Prostate gland (tissue), 2 donors: Measurements from ENCODE around the gene JAKMIP1. TPM values are rescaled to one million over a fixed set of nuclear protein-coding genes. Genes with fewer than 3 reads are reported as not detected.

ENCODE experiments used
- DNase-seq: peaks from one replicate; pipeline ENCODE4 v3.0.0-alpha.2; 2019; ENCODE audit warnings: low spot score
- H3K27ac ChIP-seq, 2 donors: fragments of 200-600 bp; sonication (generic); 2 replicates each; pipeline ENCODE4 v1.5.1; 2017 to 2019
- H3K27me3 ChIP-seq: fragments of 200-600 bp; sonication (generic); replicated peaks from 2 replicates; pipeline ENCODE4 v1.5.1; 2019; ENCODE audit not compliant: insufficient read depth
- H3K36me3 ChIP-seq, 2 donors: fragments of 200-600 bp; sonication (generic); 1 replicate in 1 of 2; 2 replicates in 1 of 2; pipeline versions ENCODE4 v1.5.1 to v1.8.1; 2017 to 2019
- H3K4me1 ChIP-seq: fragments of 200-600 bp; sonication (generic); replicated peaks from 2 replicates; pipeline ENCODE4 v1.5.1; 2019
- H3K4me3 ChIP-seq, 2 donors: fragments of 200-600 bp; sonication (generic); 2 replicates each; pipeline ENCODE4 v1.5.1; 2017 to 2019
- H3K9me3 ChIP-seq: fragments of 200-600 bp; sonication (generic); 2 replicates; pipeline ENCODE4 v1.5.1; 2017
- POLR2A ChIP-seq: fragments of 450-650 bp; IDR thresholded peaks from one replicate; pipeline ENCODE4 v1.6.1; 2016; ENCODE audit warnings: antibody characterized with exemption, mild to moderate bottlenecking
- POLR2AphosphoS5 ChIP-seq: sonication (generic); formaldehyde crosslinking; IDR thresholded peaks from one replicate; pipeline ENCODE4 v1.6.1; 2017; ENCODE audit warnings: antibody characterized with exemption
- WGBS: methylation state at CpG from one replicate; pipeline ENCODE4 v1.1.5; 2018; 5-methylcytosine and 5-hydroxymethylcytosine counted together
- intact Hi-C: fragments of 100-400 bp; cut with DNase I; formaldehyde crosslinking; loops from one replicate; pipeline ENCODE4 v1.14.2; 2022
- total RNA-seq, 2 donors: library from RNA; depleted of rRNA; stranded (reverse); fragments of >200 nt; gene quantifications; one replicate each; pipeline ENCODE4 v1.1.0, GENCODE V29; 2016
- TF ChIP-seq, protein P1 (sequence below), 4 experiments: fragments of 200-600 bp in 2 of 4; fragments of 450-650 bp in 2 of 4; sonication (generic) in 2 of 4; IDR thresholded peaks; 1 replicate in 3 of 4; 2 replicates in 1 of 4; pipeline ENCODE4 v1.5.1; 2016 to 2019; ENCODE audit warnings: antibody characterized with exemption in 4 of 4, mild to moderate bottlenecking in 2 of 4, moderate library complexity in 2 of 4

JAKMIP1 gene
- total RNA-seq, 2 donors from 2014 or later, result 22.4 to 29.1 TPM

DNA sequence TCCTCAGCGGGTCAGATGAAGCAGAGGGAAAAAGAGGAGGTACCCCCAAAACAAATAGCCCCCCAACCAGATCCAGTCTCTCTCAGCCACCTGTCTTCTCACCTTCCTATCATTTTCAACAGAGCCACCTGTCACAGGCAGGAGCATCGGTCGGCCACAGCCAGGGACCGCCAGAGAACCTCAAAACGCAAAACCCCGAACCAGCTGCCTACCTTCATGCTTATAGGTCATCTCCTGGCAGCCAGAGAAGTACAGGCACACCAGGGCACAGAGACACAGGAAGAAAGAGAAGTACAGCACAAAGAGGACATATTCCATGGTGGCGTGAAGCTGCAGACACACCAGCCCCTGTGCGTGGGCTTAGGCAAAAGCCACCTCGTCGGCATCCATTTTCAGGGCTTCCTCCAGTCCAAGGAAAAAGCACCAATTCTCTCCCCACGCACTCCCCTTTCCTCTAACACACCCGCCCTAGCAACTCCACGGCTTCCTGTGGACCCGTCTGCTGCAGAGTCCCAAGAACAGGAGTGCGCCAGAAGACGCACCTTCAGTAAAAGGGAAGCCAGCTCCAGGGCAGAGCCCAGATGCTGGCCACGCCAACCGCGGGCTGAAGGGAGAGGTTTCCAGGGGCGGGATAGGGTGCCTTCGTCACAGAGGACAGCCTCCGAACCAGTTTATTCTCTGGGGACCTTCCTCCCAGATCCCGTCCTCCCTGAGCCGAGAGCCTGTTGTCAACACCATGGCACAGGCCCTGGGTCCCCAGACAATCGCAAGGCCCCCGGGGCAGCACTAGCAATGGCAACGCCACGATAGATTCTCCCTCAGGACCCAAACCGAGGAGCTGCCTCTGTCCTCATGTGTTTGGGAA is 130.3 kb downstream of the JAKMIP1 start:
- H3K4me1 ChIP-seq, result no peaks in the 10 kb centered on the region
- no peak overlapping the region for H3K27ac ChIP-seq
- H3K9me3 ChIP-seq, result no peaks in the 10 kb centered on the region
- H3K4me3 ChIP-seq, result no peak overlapping the region
- TF ChIP-seq, protein P1, sequence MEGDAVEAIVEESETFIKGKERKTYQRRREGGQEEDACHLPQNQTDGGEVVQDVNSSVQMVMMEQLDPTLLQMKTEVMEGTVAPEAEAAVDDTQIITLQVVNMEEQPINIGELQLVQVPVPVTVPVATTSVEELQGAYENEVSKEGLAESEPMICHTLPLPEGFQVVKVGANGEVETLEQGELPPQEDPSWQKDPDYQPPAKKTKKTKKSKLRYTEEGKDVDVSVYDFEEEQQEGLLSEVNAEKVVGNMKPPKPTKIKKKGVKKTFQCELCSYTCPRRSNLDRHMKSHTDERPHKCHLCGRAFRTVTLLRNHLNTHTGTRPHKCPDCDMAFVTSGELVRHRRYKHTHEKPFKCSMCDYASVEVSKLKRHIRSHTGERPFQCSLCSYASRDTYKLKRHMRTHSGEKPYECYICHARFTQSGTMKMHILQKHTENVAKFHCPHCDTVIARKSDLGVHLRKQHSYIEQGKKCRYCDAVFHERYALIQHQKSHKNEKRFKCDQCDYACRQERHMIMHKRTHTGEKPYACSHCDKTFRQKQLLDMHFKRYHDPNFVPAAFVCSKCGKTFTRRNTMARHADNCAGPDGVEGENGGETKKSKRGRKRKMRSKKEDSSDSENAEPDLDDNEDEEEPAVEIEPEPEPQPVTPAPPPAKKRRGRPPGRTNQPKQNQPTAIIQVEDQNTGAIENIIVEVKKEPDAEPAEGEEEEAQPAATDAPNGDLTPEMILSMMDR (IDR thresholded peaks at IDR 0.05), result no peak
- no peak for TF ChIP-seq POLR2AphosphoS5
- no peak for TF ChIP-seq POLR2A
- H3K36me3 ChIP-seq, result no peaks in the 10 kb centered on the region
- intact Hi-C loops, result no loop called here
- WGBS, result 76% methylated on average over 29 of the region's 29 CpGs
- no peaks in the 10 kb centered on the region for H3K27me3 ChIP-seq
- DNase-seq, result no peak

DNA sequence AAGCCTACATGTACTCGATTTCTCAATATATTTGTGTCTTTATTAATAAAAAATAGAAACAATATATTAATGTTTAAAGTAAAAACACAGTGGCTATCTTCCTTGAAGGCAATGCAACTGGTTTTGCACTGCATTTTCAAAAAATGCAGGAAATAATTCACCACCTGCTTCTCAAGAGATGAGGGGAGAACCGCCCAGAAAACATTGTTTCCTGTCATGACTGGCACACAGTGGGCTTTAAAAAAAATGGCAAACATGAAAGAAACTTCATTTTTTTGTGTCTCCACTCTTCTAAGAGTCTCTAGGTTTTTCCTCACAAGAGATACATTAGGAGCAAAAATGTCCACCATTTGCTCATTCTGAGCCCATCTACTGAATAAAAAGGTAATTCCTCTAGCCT is 131.4 kb downstream of the JAKMIP1 start:
- H3K4me3 ChIP-seq, result no peak overlapping the region
- no peaks in the 10 kb centered on the region for H3K4me1 ChIP-seq
- intact Hi-C loops, result no loop called here
- DNase-seq, result no peak
- TF ChIP-seq, protein P1 (IDR thresholded peaks at IDR 0.05), result no peak
- TF ChIP-seq POLR2AphosphoS5 (no peak), POLR2A (no peak)
- no peak overlapping the region for H3K27ac ChIP-seq
- H3K9me3 ChIP-seq, result no peaks in the 10 kb centered on the region
- 86% methylated on average over 2 of the region's 2 CpGs for WGBS
- H3K36me3 ChIP-seq, result no peaks in the 10 kb centered on the region
- H3K27me3 ChIP-seq, result no peaks in the 10 kb centered on the region

DNA sequence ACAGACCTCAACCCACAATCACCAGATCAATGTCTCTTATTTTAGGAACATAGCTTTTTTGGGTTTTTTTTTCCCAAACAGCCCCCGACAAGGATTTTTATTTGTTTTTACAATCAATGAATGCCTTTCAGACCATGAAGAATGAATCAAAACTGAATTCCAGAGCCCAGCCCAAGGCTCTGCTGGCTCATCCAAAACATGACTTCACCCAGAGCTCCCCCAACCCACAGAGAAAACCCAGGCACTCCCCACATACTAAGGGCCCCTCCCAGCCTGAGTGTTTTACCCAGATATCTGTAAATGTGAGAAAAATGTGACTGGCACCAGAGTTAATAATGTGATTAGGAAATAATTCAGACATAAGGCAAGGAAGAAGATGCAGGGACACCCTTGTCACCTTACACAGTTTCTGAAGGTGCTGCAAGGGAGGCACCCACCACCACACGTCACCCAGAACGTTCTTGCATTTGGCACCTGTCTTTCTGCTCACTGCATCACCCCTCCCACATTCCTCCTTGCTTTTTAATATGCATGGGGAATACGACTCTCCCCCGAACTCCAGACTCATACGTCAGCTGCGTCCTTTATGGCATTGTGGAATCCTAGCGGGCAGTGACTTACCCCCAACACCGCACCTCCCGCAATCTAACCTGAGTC is 134.3 kb downstream of the JAKMIP1 start:
- Histone ChIP-seq H3K4me1 (no peaks in the 10 kb centered on the region), H3K27ac (no peak overlapping the region), H3K9me3 (no peaks in the 10 kb centered on the region), H3K4me3 (no peak overlapping the region), H3K36me3 (no peaks in the 10 kb centered on the region), H3K27me3 (no peaks in the 10 kb centered on the region)
- intact Hi-C loops, result no loop called here
- no peak for DNase-seq
- WGBS, result 67% methylated on average over 10 of the region's 10 CpGs
- no peak for TF ChIP-seq POLR2A
- no peak for TF ChIP-seq POLR2AphosphoS5
- TF ChIP-seq, protein P1 (IDR thresholded peaks at IDR 0.05), result no peak

DNA sequence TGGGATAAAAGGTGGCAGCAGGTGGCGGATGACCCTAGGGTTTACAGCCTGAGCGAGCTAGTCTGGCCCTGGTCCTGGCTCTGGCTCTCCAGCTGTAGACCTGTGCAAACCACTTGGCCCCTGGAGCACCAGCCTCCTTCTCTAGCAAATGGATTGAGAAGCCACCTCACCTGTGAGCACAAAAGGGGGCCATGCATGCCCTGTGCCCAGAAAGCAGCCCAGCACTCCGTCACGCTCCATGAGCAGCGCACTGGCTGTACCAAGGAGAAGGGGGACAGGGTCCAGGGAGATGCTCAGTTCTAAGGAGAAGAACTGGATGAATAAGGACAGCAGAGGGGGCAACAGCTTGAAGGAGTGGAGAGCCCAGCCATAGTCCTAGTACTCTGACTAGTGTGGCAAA is 135.2 kb downstream of the JAKMIP1 start:
- TF ChIP-seq, protein P1 (IDR thresholded peaks at IDR 0.05), result no peak
- TF ChIP-seq POLR2A, result no peak
- TF ChIP-seq POLR2AphosphoS5, result no peak
- Histone ChIP-seq H3K4me1 (no peaks in the 10 kb centered on the region), H3K27me3 (no peaks in the 10 kb centered on the region), H3K4me3 (no peak overlapping the region), H3K9me3 (no peaks in the 10 kb centered on the region), H3K27ac (no peak overlapping the region), H3K36me3 (no peaks in the 10 kb centered on the region)
- intact Hi-C loops, result no loop called here
- WGBS, result 92% methylated on average over 5 of the region's 5 CpGs
- DNase-seq, result no peak
